Karpas-422 (cell line): ENCODE results near the gene CFLAR. TPM values are rescaled to one million over a fixed set of nuclear protein-coding genes. Genes with fewer than 3 reads are reported as not detected.
"Not testable (repeated sequence)": the region's sequence is repeated elsewhere in the genome, so short reads cannot be mapped to it uniquely, and the experiment has no call there.

ENCODE experiments used
- DNase-seq: peaks from one replicate; pipeline ENCODE4 v3.0.0-alpha.2; 2015
- H2AFZ ChIP-seq: fragments of 200-600 bp; sonication (generic); 2 replicates; pipeline ENCODE4 v1.6.1; 2014; ENCODE audit warnings: antibody characterized with exemption, low read length, mixed read lengths
- H3K27ac ChIP-seq: fragments of 200-600 bp; sonication (generic); 2 replicates; pipeline ENCODE4 v1.5.1; 2014; ENCODE audit warnings: mild to moderate bottlenecking, low read length, moderate library complexity
- H3K27me3 ChIP-seq: fragments of 200-600 bp; sonication (generic); 2 replicates; pipeline ENCODE4 v1.6.1; 2014; ENCODE audit warnings: low read length, mixed read lengths
- H3K36me3 ChIP-seq: fragments of 200-600 bp; sonication (generic); 2 replicates; pipeline ENCODE4 v1.6.1; 2014; ENCODE audit warnings: low read length, mixed read lengths; ENCODE audit not compliant: insufficient read depth
- H3K4me1 ChIP-seq: fragments of 200-600 bp; sonication (generic); 2 replicates; pipeline ENCODE4 v1.6.1; 2014; ENCODE audit warnings: mild to moderate bottlenecking, low read length, mixed read lengths
- H3K4me2 ChIP-seq: fragments of 200-600 bp; sonication (generic); 2 replicates; pipeline ENCODE4 v1.6.1; 2014; ENCODE audit warnings: low read length, low read depth, mild to moderate bottlenecking; ENCODE audit not compliant: poor library complexity, severe bottlenecking
- H3K4me3 ChIP-seq: fragments of 200-600 bp; sonication (generic); 2 replicates; pipeline ENCODE4 v1.5.1; 2014; ENCODE audit warnings: mild to moderate bottlenecking, antibody characterized with exemption, low read length, mixed read lengths
- H3K79me2 ChIP-seq: fragments of 200-600 bp; sonication (generic); 2 replicates; pipeline ENCODE4 v1.6.1; 2014; ENCODE audit warnings: mild to moderate bottlenecking, low read length, mixed read lengths
- H3K9ac ChIP-seq: fragments of 200-600 bp; sonication (generic); 2 replicates; pipeline ENCODE4 v1.6.0; 2014; ENCODE audit warnings: low read length
- H3K9me2 ChIP-seq: fragments of 200-600 bp; sonication (generic), shearing (Covaris generic); replicated peaks from 2 replicates; pipeline ENCODE4 v1.6.0; 2014; ENCODE audit warnings: mild to moderate bottlenecking, low read length, moderate library complexity; ENCODE audit not compliant: insufficient read depth
- H3K9me3 ChIP-seq: fragments of 300-700, 200-600 bp; sonication (generic); 2 replicates; pipeline ENCODE4 v1.6.1; 2014; ENCODE audit warnings: low read length, mixed read lengths
- H4K20me1 ChIP-seq: fragments of 200-600 bp; sonication (generic); 2 replicates; pipeline ENCODE4 v1.6.1; 2014; ENCODE audit warnings: mild to moderate bottlenecking, antibody characterized with exemption, low read length, low read depth; ENCODE audit not compliant: insufficient read depth
- total RNA-seq: library from RNA; depleted of rRNA; stranded (reverse); fragments of >200 nt; shearing (Covaris generic); gene quantifications from 2 replicates; pipeline ENCODE4 v1.2.3, GENCODE V29; 2014; ENCODE audit warnings: low replicate concordance

CFLAR gene
- total RNA-seq, 1 experiment from 2014 or later = 63.5 TPM

DNA sequence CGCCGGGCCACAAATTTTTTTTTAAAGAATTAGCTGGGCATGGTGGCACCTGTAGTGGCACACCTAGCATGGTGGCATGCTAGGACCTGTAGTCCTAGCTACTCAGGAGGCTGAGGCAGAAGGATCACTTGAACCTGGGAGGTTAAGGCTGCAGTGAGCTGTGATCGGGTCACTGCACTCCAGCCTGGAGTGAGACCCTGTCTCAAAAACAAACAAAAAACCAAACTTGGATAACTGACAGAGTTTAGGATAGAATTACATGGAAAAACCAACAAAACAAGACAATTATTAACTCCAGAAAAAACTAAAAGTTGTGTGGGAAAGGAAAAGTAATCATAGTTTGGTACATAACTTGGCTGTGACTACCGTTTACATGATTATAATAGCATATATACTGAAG lies 1.6 kb upstream of the CFLAR start:
- Histone ChIP-seq H3K36me3 (no peaks in the 10 kb centered on the region), H3K9me2 (no peaks in the 10 kb centered on the region), H3K4me1 (peaks cover 40% of the 10 kb centered on the region), H3K79me2 (no peaks in the 10 kb centered on the region; the same call in 1 of the 2 replicates), H4K20me1 (no peaks in the 10 kb centered on the region), H3K27me3 (no peaks in the 10 kb centered on the region), H3K9ac (no peak overlapping the region), H3K4me3 (no peak overlapping the region), H3K4me2 (peak overlapping the region; percentile 14), H2AFZ (no peak overlapping the region), H3K9me3 (no peaks in the 10 kb centered on the region), H3K27ac (no peak overlapping the region)
- DNase-seq = peak; percentile 24

DNA sequence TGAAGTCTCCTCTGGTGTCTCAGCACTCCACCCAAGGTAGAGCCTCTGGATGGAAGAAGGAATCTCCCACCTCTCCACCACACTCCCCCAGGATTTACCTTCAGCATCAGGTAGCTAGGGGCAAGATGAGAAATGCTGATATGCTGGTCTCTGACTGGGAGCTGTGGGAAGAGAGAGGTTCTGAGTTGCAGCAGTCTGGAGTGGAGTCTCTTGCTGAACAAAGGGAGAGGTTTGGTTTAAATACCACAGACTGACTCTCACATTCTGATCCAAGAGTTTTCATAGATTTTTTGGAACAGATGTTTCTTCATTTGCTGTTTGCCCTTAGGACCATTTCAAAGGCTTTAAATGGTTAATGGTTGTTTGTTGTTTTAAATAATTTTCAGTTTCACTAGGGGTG lies 1.1 kb upstream of the CFLAR start:
- H3K27me3 ChIP-seq = no peaks in the 10 kb centered on the region
- no peaks in the 10 kb centered on the region for H3K36me3 ChIP-seq
- H3K9me2 ChIP-seq = no peaks in the 10 kb centered on the region
- H4K20me1 ChIP-seq = no peaks in the 10 kb centered on the region
- no peaks in the 10 kb centered on the region for H3K9me3 ChIP-seq
- no peaks in the 10 kb centered on the region; the same call in 1 of the 2 replicates for H3K79me2 ChIP-seq
- no peak overlapping the region for H3K27ac ChIP-seq
- peak; percentile 37 for DNase-seq
- H3K4me2 ChIP-seq = peak overlapping the region; percentile 16
- no peak overlapping the region for H3K9ac ChIP-seq
- H3K4me1 ChIP-seq = peaks cover 45% of the 10 kb centered on the region
- H3K4me3 ChIP-seq = no peak overlapping the region
- H2AFZ ChIP-seq = no peak overlapping the region

DNA sequence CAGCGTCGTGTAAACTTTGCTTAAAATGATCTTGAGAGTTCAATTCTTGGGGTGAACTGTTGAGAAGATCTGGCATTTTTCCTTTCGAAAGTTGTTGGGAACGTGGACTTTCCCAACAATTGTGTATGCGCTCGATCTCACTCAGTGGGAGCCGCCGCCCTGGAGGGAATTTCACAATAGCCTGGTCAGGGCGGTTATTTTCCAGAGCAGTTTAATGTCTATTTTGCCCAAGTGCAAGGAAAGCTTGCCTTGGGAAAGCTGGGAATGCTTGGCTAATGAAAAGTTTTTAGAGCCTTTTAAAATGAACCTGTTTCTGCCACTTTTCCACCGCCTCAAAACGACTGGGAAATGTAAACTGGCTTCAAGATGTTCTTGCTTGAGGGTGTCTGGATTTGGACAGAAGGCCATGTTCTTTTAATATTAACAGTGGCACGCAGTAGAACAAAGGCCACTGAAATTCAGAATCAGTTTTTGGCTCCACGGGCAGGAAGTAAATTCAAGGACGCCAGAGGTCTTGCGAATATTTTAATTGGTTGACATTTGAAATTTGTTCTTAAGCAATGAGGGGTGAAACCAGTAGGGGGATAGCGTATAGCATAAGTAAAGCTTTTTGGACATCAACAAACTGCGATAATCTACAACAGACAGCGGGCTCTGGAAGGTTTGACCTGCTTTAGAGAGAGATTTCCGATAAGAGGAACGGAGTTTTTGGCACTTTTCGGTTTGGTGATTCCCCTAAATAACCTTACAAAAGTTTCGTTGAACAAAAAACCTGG lies 1.2 kb downstream of the CFLAR start:
- peak overlapping the region; percentile 79 for H3K9ac ChIP-seq
- peak overlapping the region; percentile 78 for H3K4me3 ChIP-seq
- H3K36me3 ChIP-seq = no peaks in the 10 kb centered on the region
- H3K9me3 ChIP-seq = no peaks in the 10 kb centered on the region
- H3K79me2 ChIP-seq = peaks cover 3% of the 10 kb centered on the region; the same call in 1 of the 2 replicates
- DNase-seq = peak; percentile 92
- peak overlapping the region; percentile 69; the same call in 1 of the 2 replicates for H2AFZ ChIP-seq
- no peaks in the 10 kb centered on the region for H3K27me3 ChIP-seq
- peak overlapping the region; percentile 77 for H3K4me2 ChIP-seq
- peaks cover 62% of the 10 kb centered on the region for H3K4me1 ChIP-seq
- peak overlapping the region; percentile 98 for H3K27ac ChIP-seq
- no peaks in the 10 kb centered on the region for H4K20me1 ChIP-seq
- no peaks in the 10 kb centered on the region for H3K9me2 ChIP-seq

DNA sequence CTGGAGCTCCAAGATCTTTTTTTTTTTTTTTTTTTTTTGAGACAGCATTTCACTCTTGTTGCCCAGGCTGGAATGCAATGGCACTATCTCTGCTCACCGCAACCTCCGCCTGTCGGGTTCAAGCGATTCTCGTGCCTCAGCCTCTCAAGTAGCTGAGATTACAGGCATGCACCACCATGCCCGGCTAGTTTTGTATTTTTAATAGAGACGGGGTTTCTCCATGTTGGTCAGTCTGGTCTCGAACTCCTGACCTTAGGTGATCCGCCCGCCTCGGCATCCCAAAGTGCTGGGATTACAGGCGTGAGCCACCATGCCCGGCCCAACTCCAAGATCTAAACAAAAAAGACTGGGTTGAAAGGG lies 1.8 kb downstream of the CFLAR start:
- not testable (repeated sequence) for H3K9me3 ChIP-seq, H3K36me3 ChIP-seq, H3K79me2 ChIP-seq, H3K9me2 ChIP-seq, H2AFZ ChIP-seq, DNase-seq, H4K20me1 ChIP-seq, H3K27me3 ChIP-seq
- Histone ChIP-seq H3K9ac (peak overlapping the region; percentile 79), H3K4me1 (peaks cover 67% of the 10 kb centered on the region), H3K4me3 (peak overlapping the region; percentile 78), H3K4me2 (peak overlapping the region; percentile 77), H3K27ac (peak overlapping the region; percentile 98)

DNA sequence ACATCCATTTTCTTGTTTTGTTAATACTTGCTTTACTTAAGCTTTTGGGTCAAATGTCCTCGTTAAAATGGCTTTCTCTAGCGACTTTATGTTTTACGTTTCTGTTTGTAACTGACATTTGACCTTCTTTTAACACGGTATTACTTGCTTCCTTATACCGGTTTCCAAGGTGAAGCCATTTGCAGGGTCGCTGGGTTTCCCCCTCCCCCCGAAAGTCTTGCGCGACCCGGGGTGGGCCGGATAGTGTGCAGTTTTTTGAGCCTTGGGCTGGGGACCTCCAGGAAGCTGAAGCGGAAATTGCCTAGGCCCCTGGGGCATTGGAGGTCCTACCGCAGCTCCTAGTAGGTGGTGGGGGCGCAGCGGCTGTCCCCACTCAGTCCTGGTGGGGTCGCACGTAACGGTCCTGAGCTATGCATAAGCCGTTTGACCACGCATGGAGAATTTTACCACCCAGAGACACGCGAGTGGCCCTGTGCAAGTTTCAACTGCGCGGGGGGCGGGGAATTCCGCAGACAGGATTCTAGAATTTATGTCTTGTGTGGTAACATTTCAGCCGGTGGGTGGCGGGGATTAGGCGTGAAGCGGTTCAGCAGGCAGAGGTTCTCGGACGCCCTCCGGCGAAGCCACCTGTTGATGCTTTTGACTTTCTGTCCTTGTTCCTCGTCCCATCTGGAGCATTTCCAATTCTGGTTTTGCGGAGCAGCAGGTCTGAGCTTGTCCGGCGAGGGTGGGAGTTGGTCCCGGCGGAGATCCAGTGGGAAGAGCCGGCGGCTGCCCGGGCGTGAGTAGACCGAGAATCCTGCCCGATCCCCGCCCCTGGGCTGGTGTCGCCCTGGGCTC lies 2.4 kb downstream of the CFLAR start:
- Histone ChIP-seq H3K79me2 (peaks cover 14% of the 10 kb centered on the region; the same call in 1 of the 2 replicates), H2AFZ (peak overlapping the region; percentile 24; the same call in 1 of the 2 replicates), H3K9ac (peak overlapping the region; percentile 79), H3K9me2 (no peaks in the 10 kb centered on the region), H4K20me1 (no peaks in the 10 kb centered on the region), H3K4me3 (peak overlapping the region; percentile 78), H3K27ac (peak overlapping the region; percentile 98), H3K27me3 (no peaks in the 10 kb centered on the region), H3K9me3 (no peaks in the 10 kb centered on the region), H3K4me1 (peaks cover 73% of the 10 kb centered on the region), H3K4me2 (peak overlapping the region; percentile 77), H3K36me3 (no peaks in the 10 kb centered on the region)
- DNase-seq = peak; percentile 95

DNA sequence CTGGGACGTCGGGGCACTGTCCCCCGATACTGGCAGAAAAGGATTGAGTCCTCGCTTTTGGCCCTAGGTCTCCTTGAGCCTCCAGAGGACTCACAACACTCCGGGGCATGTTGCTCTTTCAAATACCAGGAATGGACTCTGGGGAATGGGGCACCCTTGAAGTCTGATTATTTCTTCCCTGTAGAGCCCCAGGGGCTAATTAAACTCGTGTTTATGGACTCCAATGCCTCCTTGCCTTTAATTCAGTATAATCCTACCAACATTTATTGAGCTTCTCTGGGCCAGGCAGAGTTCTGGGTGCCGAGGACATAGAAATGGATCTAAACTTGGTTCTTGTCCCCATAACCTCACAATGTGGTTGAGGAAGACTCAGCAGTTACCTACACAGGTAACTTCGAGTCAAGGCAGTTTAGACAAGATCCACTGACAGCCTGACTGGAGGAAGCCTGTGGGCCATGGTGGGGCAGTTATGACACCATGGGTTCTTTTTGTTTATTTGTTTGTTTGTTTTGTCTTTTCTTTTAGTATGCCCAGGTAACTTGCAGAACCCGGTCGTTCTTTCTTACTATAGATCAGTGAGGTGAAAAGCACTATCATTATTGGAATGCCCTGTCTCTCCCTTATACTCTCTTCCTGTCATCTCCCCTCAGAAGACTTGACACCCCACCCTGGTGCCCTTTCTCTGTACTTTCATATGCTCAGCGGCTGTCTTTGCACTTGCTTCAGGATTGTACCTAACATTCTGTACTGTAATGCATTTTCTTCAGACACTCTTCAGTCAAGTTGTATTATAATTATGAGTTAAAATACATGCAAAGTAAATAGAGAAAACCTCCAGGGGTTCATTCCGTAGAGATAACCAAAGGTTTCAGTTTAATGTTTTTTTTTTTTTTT lies 3.2 kb downstream of the CFLAR start:
- Histone ChIP-seq H3K27me3 (no peaks in the 10 kb centered on the region), H3K4me2 (peak overlapping the region; percentile 77), H3K27ac (peak overlapping the region; percentile 98), H3K79me2 (peaks cover 14% of the 10 kb centered on the region; the same call in 1 of the 2 replicates), H3K9me2 (no peaks in the 10 kb centered on the region), H3K36me3 (no peaks in the 10 kb centered on the region), H2AFZ (no peak overlapping the region; the same call in 1 of the 2 replicates), H3K4me1 (peaks cover 82% of the 10 kb centered on the region), H3K9me3 (no peaks in the 10 kb centered on the region), H3K9ac (peak overlapping the region; percentile 79), H3K4me3 (peak overlapping the region; percentile 78), H4K20me1 (no peaks in the 10 kb centered on the region)
- peak; percentile 71 for DNase-seq

DNA sequence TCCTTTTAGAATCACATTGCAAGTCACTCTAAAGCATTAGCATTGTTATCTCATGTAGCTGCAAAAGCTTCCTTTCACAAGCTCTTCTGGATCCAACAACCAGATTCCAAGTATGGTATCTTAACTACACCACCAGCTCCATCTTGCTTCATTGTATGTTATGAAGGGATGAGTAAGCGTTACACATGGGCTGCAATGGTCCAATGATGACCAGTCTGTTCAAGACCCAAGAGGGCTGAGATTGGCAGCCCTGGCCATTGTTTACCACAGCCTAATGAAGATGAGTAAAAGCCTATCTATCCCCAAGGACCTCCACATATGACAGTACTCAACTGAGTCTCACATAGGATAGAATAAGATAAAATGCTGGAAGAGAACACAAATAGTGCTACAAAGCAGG lies 6.3 kb downstream of the CFLAR start:
- no peaks in the 10 kb centered on the region for H3K9me2 ChIP-seq
- peak overlapping the region; percentile 54; the same call in 1 of the 2 replicates for H3K4me3 ChIP-seq
- H3K4me1 ChIP-seq = peaks cover 100% of the 10 kb centered on the region
- peaks cover 38% of the 10 kb centered on the region for H3K79me2 ChIP-seq
- no peaks in the 10 kb centered on the region for H3K36me3 ChIP-seq
- peak overlapping the region; percentile 98 for H3K27ac ChIP-seq
- H4K20me1 ChIP-seq = no peaks in the 10 kb centered on the region
- no peak overlapping the region for H2AFZ ChIP-seq
- no peaks in the 10 kb centered on the region for H3K9me3 ChIP-seq
- peak overlapping the region; percentile 74 for H3K9ac ChIP-seq
- no peaks in the 10 kb centered on the region for H3K27me3 ChIP-seq
- H3K4me2 ChIP-seq = peak overlapping the region; percentile 77
- DNase-seq = peak; percentile 56
